Smooth muscle cell (in vitro differentiated cells): Measurements from ENCODE around the gene ZNF23. TPM values are rescaled to one million over a fixed set of nuclear protein-coding genes. Genes with fewer than 3 reads are reported as not detected.

Experiments used
- DNase-seq: peaks from one replicate; lab custom pipeline; 2025; ENCODE audit not compliant: unreplicated experiment; lab: John Stamatoyannopoulos, UW
- H2AFZ ChIP-seq: fragments of 200-600 bp; sonication (generic); 2 replicates; pipeline ENCODE4 v1.6.0; 2016; ENCODE audit warnings: antibody characterized with exemption, low read depth, mild to moderate bottlenecking
- H3F3A ChIP-seq: fragments of 200-600 bp; sonication (generic); 2 replicates; pipeline ENCODE4 v1.6.0; 2017; ENCODE audit warnings: antibody characterized with exemption, low read depth
- H3K27ac ChIP-seq: fragments of 200-600 bp; sonication (generic); 2 replicates; pipeline ENCODE4 v1.5.1; 2016; ENCODE audit warnings: low read depth, mild to moderate bottlenecking
- H3K27me3 ChIP-seq: fragments of 200-600 bp; sonication (generic); 2 replicates; pipeline ENCODE4 v1.6.1; 2016; ENCODE audit warnings: low read depth, mild to moderate bottlenecking
- H3K36me3 ChIP-seq: fragments of 200-600 bp; sonication (generic); 2 replicates; pipeline ENCODE4 v1.5.1; 2016; ENCODE audit warnings: low read depth
- H3K4me1 ChIP-seq: fragments of 200-600 bp; sonication (generic); 2 replicates; pipeline ENCODE4 v1.5.1; 2016; ENCODE audit warnings: low read depth
- H3K4me2 ChIP-seq: fragments of 200-600 bp; sonication (generic); 2 replicates; pipeline ENCODE4 v1.6.0; 2016; ENCODE audit warnings: mild to moderate bottlenecking
- H3K4me3 ChIP-seq: fragments of 200-600 bp; sonication (generic); 2 replicates; pipeline ENCODE4 v1.5.1; 2016; ENCODE audit warnings: mild to moderate bottlenecking
- H3K79me2 ChIP-seq: fragments of 200-600 bp; sonication (generic); 2 replicates; pipeline ENCODE4 v1.6.0; 2016; ENCODE audit warnings: low read depth, mild to moderate bottlenecking
- H3K9ac ChIP-seq: fragments of 200-600 bp; sonication (generic); 2 replicates; pipeline ENCODE4 v1.6.0; 2016; ENCODE audit warnings: low read depth
- H3K9me3 ChIP-seq: fragments of 200-600 bp; sonication (generic); replicated peaks from 2 replicates; pipeline ENCODE4 v1.5.1; 2016; ENCODE audit warnings: low read depth
- H4K20me1 ChIP-seq: fragments of 200-600 bp; sonication (generic); 2 replicates; pipeline ENCODE4 v1.6.0; 2016; ENCODE audit warnings: low read depth
- CTCF ChIP-seq: fragments of 200-600 bp; sonication (generic); IDR thresholded peaks from 2 replicates; pipeline ENCODE4 v1.5.1; 2017; ENCODE audit warnings: borderline replicate concordance, mild to moderate bottlenecking, antibody characterized with exemption; ENCODE audit not compliant: insufficient read depth, poor library complexity, severe bottlenecking
- whole genome bisulfite sequencing: methylation state at CpG from one replicate; pipeline ENCODE4 v1.1.7; 2016; ENCODE audit warnings: low lambda C conversion rate; 5-methylcytosine and 5-hydroxymethylcytosine counted together
- polyA plus RNA-seq: library from polyadenylated mRNA; unstranded; fragments of >200 nt; fragmentation: Nextera tagmentation; extraction: Ambion mirVana; gene quantifications from 2 replicates; pipeline ENCODE4 v1.2.1, GENCODE V29; 2016
- total RNA-seq: library from RNA; depleted of rRNA; stranded (reverse); fragments of >200 nt; gene quantifications from 2 replicates; pipeline ENCODE4 v1.2.3, GENCODE V29; 2014

The ZNF23 gene
- total and polyA plus RNA-seq, 2 experiments from 2014 or later, result 6.8 to 13.1 TPM

GRCh38 chr16:71431991-71432390 lies 30.1 kb downstream of the ZNF23 start:
- Histone ChIP-seq H3K4me1 (no peaks in the 10 kb centered on the region), H3K9ac (no peak overlapping the region), H2AFZ (no peak overlapping the region), H3K36me3 (no peaks in the 10 kb centered on the region), H3K9me3 (no peaks in the 10 kb centered on the region), H3K4me2 (no peak overlapping the region), H3K27me3 (no peaks in the 10 kb centered on the region), H3K27ac (no peak overlapping the region), H4K20me1 (no peaks in the 10 kb centered on the region), H3K79me2 (no peaks in the 10 kb centered on the region), H3F3A (peaks cover 3% of the 10 kb centered on the region), H3K4me3 (no peak overlapping the region)
- DNase-seq, result no peak
- no peak for TF ChIP-seq CTCF
- 92% methylated on average over 9 of the region's 9 CpGs for WGBS

- WGBS, result 91% methylated on average over 14 of the region's 14 CpGs
- H3K4me3 ChIP-seq, result no peak overlapping the region
- DNase-seq, result no peak
- H4K20me1 ChIP-seq, result no peaks in the 10 kb centered on the region
- H3K27ac ChIP-seq, result no peak overlapping the region
- no peaks in the 10 kb centered on the region for H3K36me3 ChIP-seq
- H3F3A ChIP-seq, result peaks cover 11% of the 10 kb centered on the region
- H3K27me3 ChIP-seq, result peaks cover 5% of the 10 kb centered on the region
- no peak overlapping the region for H2AFZ ChIP-seq
- no peaks in the 10 kb centered on the region for H3K9me3 ChIP-seq
- H3K4me2 ChIP-seq, result no peak overlapping the region
- no peak for TF ChIP-seq CTCF
- H3K9ac ChIP-seq, result no peak overlapping the region
- H3K79me2 ChIP-seq, result no peaks in the 10 kb centered on the region
- no peaks in the 10 kb centered on the region for H3K4me1 ChIP-seq
Observed at GRCh38 chr16:71431176-71431575, 30.9 kb downstream of the ZNF23 start.

- WGBS, result 79% methylated on average over 6 of the region's 6 CpGs
- no peak overlapping the region for H3K9ac ChIP-seq
- H2AFZ ChIP-seq, result no peak overlapping the region
- no peak overlapping the region for H3K27ac ChIP-seq
- no peak overlapping the region for H3K4me2 ChIP-seq
- no peaks in the 10 kb centered on the region for H4K20me1 ChIP-seq
- H3K9me3 ChIP-seq, result no peaks in the 10 kb centered on the region
- no peaks in the 10 kb centered on the region for H3K36me3 ChIP-seq
- TF ChIP-seq CTCF, result no peak
- H3K4me3 ChIP-seq, result no peak overlapping the region
- peaks cover 9% of the 10 kb centered on the region for H3K27me3 ChIP-seq
- H3F3A ChIP-seq, result peaks cover 12% of the 10 kb centered on the region
- DNase-seq, result no peak
- H3K79me2 ChIP-seq, result no peaks in the 10 kb centered on the region
- H3K4me1 ChIP-seq, result no peaks in the 10 kb centered on the region
Observed at GRCh38 chr16:71430744-71431143, 31.3 kb downstream of the ZNF23 start.

- H3K4me2 ChIP-seq, result no peak overlapping the region
- no peaks in the 10 kb centered on the region for H3K36me3 ChIP-seq
- TF ChIP-seq CTCF, result no peak
- H3K9me3 ChIP-seq, result no peaks in the 10 kb centered on the region
- peaks cover 12% of the 10 kb centered on the region for H3F3A ChIP-seq
- no peaks in the 10 kb centered on the region for H3K79me2 ChIP-seq
- H3K27ac ChIP-seq, result no peak overlapping the region
- H3K27me3 ChIP-seq, result peaks cover 20% of the 10 kb centered on the region
- DNase-seq, result no peak
- H3K9ac ChIP-seq, result no peak overlapping the region
- no peak overlapping the region for H2AFZ ChIP-seq
- no peaks in the 10 kb centered on the region for H4K20me1 ChIP-seq
- H3K4me1 ChIP-seq, result no peaks in the 10 kb centered on the region
- H3K4me3 ChIP-seq, result no peak overlapping the region
- 75% methylated on average over 3 of the region's 3 CpGs for WGBS
Observed at GRCh38 chr16:71429581-71429980, 32.5 kb downstream of the ZNF23 start.
